K562 (cell line): ENCODE results near the gene TMCC2. TPM values are rescaled to one million over a fixed set of nuclear protein-coding genes. Genes with fewer than 3 reads are reported as not detected.

Source experiments
- ATAC-seq: fragments of 200-7000 bp; cut with Tn5 transposase; 3 replicates; pipeline ENCODE4 v1.9.1; 2020; ENCODE audit warnings: moderate library complexity
- BruUV-seq: library from RNA; stranded (reverse); fragments of 400-500 nt; replicated peaks from 2 replicates; lab custom pipeline; 2021; lab: Mats Ljungman, UMichigan
- CTCF ChIA-PET: fragments of 300-600 bp; formaldehyde crosslinking; extraction: SDS; loops from one replicate; lab custom pipeline; 2021; ENCODE audit warnings: low intra/inter-chr PET ratio; lab: Yijun Ruan, JAX
- POLR2A ChIA-PET: fragments of 300-600, 350-650 bp; sonication (Branson Sonifier 250); formaldehyde crosslinking; extraction: SDS; loops from one replicate; lab custom pipeline; 2021; ENCODE audit warnings: antibody characterized with exemption, inconsistent platforms; lab: Yijun Ruan, JAX
- DNase-seq, 4 experiments: peaks; one replicate each; pipeline versions ENCODE4 v3.0.0 to v3.0.0-alpha.2; 2011 to 2018; ENCODE audit warnings: low spot score in 3 of 4, mixed read lengths in 3 of 4; ENCODE audit errors: extremely low read depth in 1 of 4
- FAIRE-seq: peaks from 2 replicates; lab custom pipeline; 2011; peaks lifted over from hg19 to GRCh38; lab: Jason Lieb, UNC
- H2AFZ ChIP-seq: 2 replicates; pipeline ENCODE4 v1.6.0; 2011; ENCODE audit warnings: low read depth, low read length, control low read depth, inconsistent platforms
- H3K27ac ChIP-seq: fragments of 200-600 bp; 3 replicates; pipeline ENCODE4 v1.8.0; 2011; ENCODE audit warnings: low read depth, mild to moderate bottlenecking, control low read depth, inconsistent platforms, low read length, moderate library complexity, mixed read lengths; ENCODE audit errors: extremely low read depth
- H3K27me3 ChIP-seq, 2 experiments: fragments of 300-600 bp in 1 of 2; 2 replicates in 1 of 2; 3 replicates in 1 of 2; pipeline versions ENCODE4 v1.6.0 to v1.8.0; 2011; ENCODE audit warnings: inconsistent platforms in 2 of 2, low read length in 2 of 2, mild to moderate bottlenecking in 1 of 2, mixed read lengths in 1 of 2, moderate library complexity in 1 of 2; ENCODE audit not compliant: control insufficient read depth in 2 of 2, insufficient read depth in 2 of 2
- H3K36me3 ChIP-seq: fragments of 300-600 bp; 3 replicates; pipeline ENCODE4 v1.8.0; 2011; ENCODE audit warnings: mild to moderate bottlenecking, low read length, inconsistent platforms; ENCODE audit not compliant: control insufficient read depth, insufficient read depth
- H3K4me1 ChIP-seq, 2 experiments: fragments of 200-600 bp in 1 of 2; replicated peaks in 1 of 2; 2 replicates in 1 of 2; 3 replicates in 1 of 2; pipeline versions ENCODE4 v1.5.1 to v1.8.0; 2011; ENCODE audit warnings: inconsistent platforms in 2 of 2, low read length in 2 of 2, mild to moderate bottlenecking in 1 of 2, mixed read lengths in 1 of 2, moderate library complexity in 1 of 2; ENCODE audit not compliant: control insufficient read depth in 2 of 2, insufficient read depth in 2 of 2
- H3K4me2 ChIP-seq: 2 replicates; pipeline ENCODE4 v1.6.1; 2011; ENCODE audit warnings: low read length, control low read depth, inconsistent platforms, mixed read lengths; ENCODE audit not compliant: insufficient read depth
- H3K4me3 ChIP-seq: fragments of 200-600 bp; sonication (generic), shearing (Covaris generic); 2 replicates; pipeline ENCODE4 v1.5.1; 2016; ENCODE audit warnings: control low read depth, inconsistent platforms
- H3K79me2 ChIP-seq: fragments of 200-600 bp; 3 replicates; pipeline ENCODE4 v1.8.0; 2011; ENCODE audit warnings: low read length, inconsistent platforms; ENCODE audit not compliant: control insufficient read depth, insufficient read depth
- H3K9ac ChIP-seq, 2 experiments: 2 replicates each; pipeline versions ENCODE4 v1.6.0 to v1.6.1; 2011; ENCODE audit warnings: low read depth in 2 of 2, low read length in 2 of 2, control low read depth in 1 of 2, inconsistent platforms in 1 of 2, mild to moderate bottlenecking in 1 of 2, mixed read lengths in 1 of 2; ENCODE audit not compliant: insufficient read depth in 1 of 2
- H3K9me1 ChIP-seq: one replicate; pipeline ENCODE4 v1.6.0; 2011; ENCODE audit warnings: inconsistent platforms, mild to moderate bottlenecking, low read length, moderate library complexity; ENCODE audit not compliant: control insufficient read depth, insufficient read depth
- H3K9me3 ChIP-seq: replicated peaks from 2 replicates; pipeline ENCODE4 v1.5.1; 2011; ENCODE audit warnings: low read depth, low read length, inconsistent platforms; ENCODE audit not compliant: control insufficient read depth, insufficient read depth
- H4K20me1 ChIP-seq: replicated peaks from 2 replicates; pipeline ENCODE4 v1.6.1; 2011; ENCODE audit warnings: low read length, inconsistent platforms, mixed read lengths; ENCODE audit not compliant: control insufficient read depth, insufficient read depth
- BRCA1 ChIP-seq, 2 experiments: fragments of 450-650 bp in 1 of 2; sonication (generic) in 1 of 2; formaldehyde crosslinking in 1 of 2; IDR thresholded peaks; 2 replicates each; pipeline versions ENCODE4 v1.5.0 to v1.6.1; 2017 to 2020; ENCODE audit warnings: mild to moderate bottlenecking in 1 of 2, missing genetic modification reagents in 1 of 2
- DMBX1 ChIP-seq: fragments of 250-450 bp; sonication (Bioruptor Pico); IDR thresholded peaks from 2 replicates; pipeline ENCODE4 v1.8.0; 2022; ENCODE audit warnings: inconsistent platforms, mild to moderate bottlenecking, moderate library complexity, borderline replicate concordance
- HCFC1 ChIP-seq: IDR thresholded peaks from 2 replicates; pipeline ENCODE4 v1.6.1; 2012; ENCODE audit warnings: low read depth, low read length, improper control_type of control experiment
- LARP7 ChIP-seq: fragments of 450-650 bp; IDR thresholded peaks from 2 replicates; pipeline ENCODE4 v1.6.1; 2016
- MIER1 ChIP-seq: fragments of 450-650 bp; IDR thresholded peaks from 2 replicates; pipeline ENCODE4 v1.6.1; 2016; ENCODE audit warnings: antibody characterized with exemption, mild to moderate bottlenecking, low read depth
- NFYB ChIP-seq: IDR thresholded peaks from 2 replicates; pipeline ENCODE4 v1.6.1; 2011; ENCODE audit warnings: mild to moderate bottlenecking, moderate library complexity; ENCODE audit not compliant: insufficient read length; ENCODE audit errors: extremely low read depth
- NR1H2 ChIP-seq: sonication (generic); formaldehyde crosslinking; IDR thresholded peaks from 2 replicates; pipeline ENCODE4 v1.4.0; 2020; ENCODE audit warnings: mild to moderate bottlenecking, missing genetic modification reagents
- NRF1 ChIP-seq, 2 experiments: fragments of 450-650 bp; IDR thresholded peaks in 1 of 2; conservative IDR thresholded peaks in 1 of 2; 2 replicates each; pipeline ENCODE4 v1.6.1; 2014; ENCODE audit warnings: mild to moderate bottlenecking in 2 of 2
- POLR2AphosphoS5 ChIP-seq: IDR thresholded peaks from 2 replicates; pipeline ENCODE4 v1.6.1; 2011; ENCODE audit warnings: mild to moderate bottlenecking, low read depth, low read length, moderate library complexity; ENCODE audit not compliant: control insufficient read depth, insufficient read depth
- PTTG1 ChIP-seq: fragments of 450-650 bp; IDR thresholded peaks from 2 replicates; pipeline ENCODE4 v1.6.1; 2016; ENCODE audit warnings: low read depth, mild to moderate bottlenecking, missing genetic modification characterization, missing compliant biosample characterization
- RAD21 ChIP-seq, 2 experiments: fragments of 250-450 bp in 1 of 2; fragments of 450-650 bp in 1 of 2; sonication (Bioruptor Pico) in 1 of 2; formaldehyde crosslinking in 1 of 2; IDR thresholded peaks in 1 of 2; conservative IDR thresholded peaks in 1 of 2; 2 replicates each; pipeline versions ENCODE4 v1.4.0 to v1.8.0; 2020 to 2022; ENCODE audit warnings: mild to moderate bottlenecking in 2 of 2, moderate library complexity in 1 of 2
- RBBP5 ChIP-seq: fragments of 200-600 bp; sonication (generic); IDR thresholded peaks from 2 replicates; pipeline ENCODE4 v1.6.1; 2012; ENCODE audit warnings: borderline replicate concordance, mild to moderate bottlenecking, low read length, control low read depth, inconsistent platforms; ENCODE audit not compliant: insufficient read depth, poor library complexity, severe bottlenecking
- RUNX1 ChIP-seq: sonication (generic); IDR thresholded peaks from 2 replicates; pipeline ENCODE4 v1.6.1; 2016; ENCODE audit warnings: antibody characterized with exemption, low read depth
- TFAM ChIP-seq: fragments of 250-450 bp; sonication (Bioruptor Pico); conservative IDR thresholded peaks from 2 replicates; pipeline ENCODE4 v1.5.0; 2021; ENCODE audit warnings: mild to moderate bottlenecking, moderate library complexity
- ZKSCAN3 ChIP-seq: fragments of 250-450 bp; sonication (Bioruptor Pico); IDR thresholded peaks from 2 replicates; pipeline ENCODE4 v1.4.0; 2020
- ZNF277 ChIP-seq: fragments of 250-450 bp; sonication (Bioruptor Pico); IDR thresholded peaks from 2 replicates; pipeline ENCODE4 v1.8.0; 2022; ENCODE audit warnings: inconsistent platforms, mild to moderate bottlenecking, moderate library complexity, borderline replicate concordance
- ZNF436 ChIP-seq: fragments of 250-450, 450-650 bp; sonication (Bioruptor Pico); formaldehyde crosslinking; IDR thresholded peaks from 2 replicates; pipeline ENCODE4 v1.7.0; 2020; ENCODE audit warnings: mild to moderate bottlenecking
- WGBS: fragments of 100-300 bp; shearing (Covaris generic); methylation state at CpG from one replicate; pipeline ENCODE4 v1.1.6; 2016; ENCODE audit warnings: low coverage, mixed read lengths; ENCODE audit not compliant: insufficient coverage; ENCODE audit errors: missing lambda C conversion rate; 5-methylcytosine and 5-hydroxymethylcytosine counted together
- in situ Hi-C: fragments of 300-500 bp; cut with MboI; formaldehyde crosslinking; loops from 4 replicates; pipeline ENCODE4 v1.15.0; 2018; ENCODE audit warnings: inconsistent platforms, mixed read lengths
- intact Hi-C: fragments of 100-400 bp; cut with micrococcal nuclease; formaldehyde crosslinking; loops from 2 replicates; pipeline ENCODE4 v1.14.2; 2022
- polyA plus RNA-seq, 8 experiments: library from polyadenylated mRNA; depleted of rRNA in 4 of 8; stranded (reverse) in 5 of 8; unstranded in 3 of 8; fragments of >200 nt; fragmentation: Nextera tagmentation in 2 of 8; fragmentation: Illumina TruSeq in 1 of 8; extraction: Ambion mirVana in 2 of 8; extraction: Trizol in 1 of 8; gene quantifications; 2 replicates each; pipeline versions ENCODE4 v1.2.1 to v1.2.3, GENCODE V29; 2011 to 2014; ENCODE audit warnings: inconsistent platforms in 1 of 8, missing spikeins in 1 of 8
- total RNA-seq, 7 experiments: library from RNA; depleted of rRNA in 6 of 7; stranded (reverse); fragments of >200 nt in 6 of 7; fragmentation: Illumina TruSeq in 2 of 7; extraction: Trizol in 2 of 7; gene quantifications; 2 replicates each; pipeline versions ENCODE4 v1.2.1 to v1.2.3, GENCODE V29; 2011 to 2021; ENCODE audit warnings: low replicate concordance in 1 of 7

TMCC2 gene
- total and polyA plus RNA-seq, 9 of the 15 experiments (the other 6 are each of a cell fraction or from before 2014, with no cell fraction given) = 0.06 to 1.8 (median 0.98) TPM

GRCh38 chr1:205256951-205257625, 29.3 kb downstream of the TMCC2 start:
- DNase-seq = no peak
- FAIRE-seq = no peak
- no peaks in the 10 kb centered on the region for H3K36me3 ChIP-seq
- no peak for ATAC-seq
- H4K20me1 ChIP-seq = peaks cover 1% of the 10 kb centered on the region; the same call in 1 of the 2 replicates
- no peak for TF ChIP-seq MIER1
- no peak for TF ChIP-seq HCFC1
- TF ChIP-seq RAD21 (CRISPR knock-in tag; conservative IDR thresholded peaks at IDR 0.05 in 1 of 2, IDR thresholded peaks at IDR 0.05 in 1 of 2) = no peak
- TF ChIP-seq DMBX1 = no peak
- no peak for TF ChIP-seq ZNF436 (CRISPR knock-in tag)
- no peak for TF ChIP-seq POLR2AphosphoS5
- TF ChIP-seq RBBP5 = no peak
- no peak for TF ChIP-seq BRCA1 (IDR thresholded peaks at IDR 0.05)
- TF ChIP-seq BRCA1 (CRISPR knock-in tag; IDR thresholded peaks at IDR 0.05) = no peak
- no peak for TF ChIP-seq RUNX1
- TF ChIP-seq ZKSCAN3 = no peak
- no peak for TF ChIP-seq NRF1 (conservative IDR thresholded peaks at IDR 0.05 in 1 of 2, IDR thresholded peaks at IDR 0.05 in 1 of 2)
- no peak for TF ChIP-seq TFAM (CRISPR knock-in tag)
- no peak for TF ChIP-seq LARP7
- no peak for TF ChIP-seq ZNF277
- TF ChIP-seq PTTG1 (tag) = no peak
- TF ChIP-seq NFYB = no peak
- TF ChIP-seq NR1H2 (CRISPR knock-in tag) = no peak
- in situ Hi-C loops (loop anchor here (5.0 kb wide), 1 partner anchor 280 kb away; no protein-coding TSS in a partner anchor), intact Hi-C loops (loop anchor here (1.0 to 5.0 kb wide), 5 partner anchors 28 to 268 kb away; no protein-coding TSS in a partner anchor)
- peak overlapping the region in 1 of 2 experiments; percentile 7; a peak in 1 of 4 replicates for H3K9ac ChIP-seq
- H3K4me1 ChIP-seq = peaks cover 22 to 30% of the 10 kb centered on the region in 2 experiments
- H3K27me3 ChIP-seq = peaks cover 0 to 4% of the 10 kb centered on the region in 2 experiments; a peak in 1 of 5 replicates
- H3K79me2 ChIP-seq = no peaks in the 10 kb centered on the region
- POLR2A ChIA-PET = interaction anchor here (1.1 to 2.3 kb wide), 9 partner anchors 9 to 196 kb away, joined by 3 to 20 read pairs (median 6); partner anchors contain the start of gene RBBP5
- H3K27ac ChIP-seq = no peak overlapping the region
- no peak overlapping the region for H2AFZ ChIP-seq
- H3K4me2 ChIP-seq = no peak overlapping the region
- no peak overlapping the region for H3K4me3 ChIP-seq
- no peaks in the 10 kb centered on the region for H3K9me1 ChIP-seq
- no peaks in the 10 kb centered on the region for H3K9me3 ChIP-seq
- 56% methylated on average over 18 of the region's 19 CpGs for WGBS
- CTCF ChIA-PET = interaction anchor here (0.5 to 2.3 kb wide), 7 partner anchors 27 to 446 kb away, joined by 3 to 21 read pairs (median 10); partner anchors contain the start of gene TMCC2
- BruUV-seq = no TSS peak
